Fibroblast of villous mesenchyme (primary cell): ENCODE results near the gene ATP6V0C. TPM values are rescaled to one million over a fixed set of nuclear protein-coding genes. Genes with fewer than 3 reads are reported as not detected.
A peak's percentile ranks its signal among the peaks of the same experiment; 100 is the strongest.
"Not testable (repeated sequence)": the region's sequence is repeated elsewhere in the genome, so short reads cannot be mapped to it uniquely, and the experiment has no call there.

Experiments
- DNase-seq: peaks from one replicate; pipeline ENCODE4 v3.0.0-alpha.2; 2010; ENCODE audit warnings: low read depth
- H3K4me3 ChIP-seq: 2 replicates; pipeline ENCODE4 v1.5.1; 2011; ENCODE audit warnings: low read depth, mild to moderate bottlenecking, low read length
- CTCF ChIP-seq: IDR thresholded peaks from 2 replicates; pipeline ENCODE4 v1.5.1; 2012; ENCODE audit warnings: low read depth, mild to moderate bottlenecking, low read length; ENCODE audit not compliant: insufficient read depth
- total RNA-seq: library from RNA; depleted of rRNA; stranded (reverse); fragments of >200 nt; gene quantifications from 2 replicates; pipeline ENCODE4 v1.2.3, GENCODE V29; 2012

Gene ATP6V0C
- total RNA-seq, 1 donor, result 23.3 TPM

- no peak for TF ChIP-seq CTCF
- no peak overlapping the region for H3K4me3 ChIP-seq
- peak; percentile 70 for DNase-seq
These were observed 21.9 kb downstream of the ATP6V0C start for GRCh38 chr16:2535625-2536013.

- peak within 1 kb of the TSS; percentile 72 for H3K4me3 ChIP-seq
- peak; percentile 94 for DNase-seq
- no peak for TF ChIP-seq CTCF
These were observed 24.0 kb downstream of the ATP6V0C start, which contains the start of gene PDPK1 for GRCh38 chr16:2537451-2538379. Gene PDPK1 (plus strand): TSS chr16:2538021. CDS start chr16:2538113, 92 bp downstream.

- DNase-seq, result not testable (repeated sequence)
- H3K4me3 ChIP-seq, result peak overlapping the region; percentile 60
These were observed 25.6 kb downstream of the ATP6V0C start for GRCh38 chr16:2539192-2539844.

- peak; percentile 53 for TF ChIP-seq CTCF
- not testable (repeated sequence) for H3K4me3 ChIP-seq, DNase-seq
These were observed 26.2 kb downstream of the ATP6V0C start for GRCh38 chr16:2539845-2540458.

GRCh38 chr16:2540912-2541311, 27.2 kb downstream of the ATP6V0C start:
- DNase-seq, H3K4me3 ChIP-seq: not testable (repeated sequence)

- H3K4me3 ChIP-seq, DNase-seq: not testable (repeated sequence)
These were observed 27.7 kb downstream of the ATP6V0C start for GRCh38 chr16:2541409-2541808.

- DNase-seq, result not testable (repeated sequence)
These were observed 30.0 kb downstream of the ATP6V0C start for GRCh38 chr16:2543771-2544170.

GRCh38 chr16:2550283-2550878, 36.6 kb downstream of the ATP6V0C start:
- not testable (repeated sequence) for H3K4me3 ChIP-seq, DNase-seq

More at GRCh38 chr16:2543771-2544170, 30.0 kb downstream of the ATP6V0C start:
- not testable (repeated sequence) for H3K4me3 ChIP-seq

GRCh38 chr16:2551420-2551889, 37.7 kb downstream of the ATP6V0C start:
- H3K4me3 ChIP-seq, result not testable (repeated sequence)
- peak; percentile 31 for TF ChIP-seq CTCF
- peak; percentile 64 for DNase-seq

- DNase-seq, H3K4me3 ChIP-seq: not testable (repeated sequence)
These were observed 41.1 kb downstream of the ATP6V0C start for GRCh38 chr16:2554709-2555425.

- H3K4me3 ChIP-seq, DNase-seq: not testable (repeated sequence)
These were observed 43.4 kb downstream of the ATP6V0C start for GRCh38 chr16:2557150-2557549.

- H3K4me3 ChIP-seq, DNase-seq: not testable (repeated sequence)
These were observed 46.5 kb downstream of the ATP6V0C start for GRCh38 chr16:2560131-2560797.
